ENCODE measurements around the gene ZNF573.

The ZNF573 gene

DNA sequence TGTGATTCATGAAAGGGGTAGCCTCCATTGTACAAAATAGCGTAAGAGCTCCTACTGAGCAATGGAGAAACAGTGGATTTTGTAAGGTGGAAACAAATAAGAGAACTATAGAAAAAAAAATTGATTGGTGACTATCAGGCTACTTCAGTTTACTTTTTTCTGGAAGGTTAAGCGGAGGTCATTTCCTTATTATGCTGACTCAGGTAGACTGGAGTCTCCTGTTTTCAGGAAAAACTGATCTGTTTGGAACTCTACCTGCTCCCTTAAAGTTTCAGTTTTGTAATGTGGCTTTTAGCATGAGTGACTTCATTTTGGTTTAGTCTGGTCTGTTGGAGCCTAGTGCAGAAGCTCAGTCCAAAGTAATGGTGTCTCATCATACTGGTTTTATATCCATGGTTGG, 63.2 kb downstream of the ZNF573 start:
- H4K91ac ChIP-seq (ENCODE audit: low read length) = no peak overlapping the region
- no peak overlapping the region for H3K18ac ChIP-seq (ENCODE audit: low read depth in 1 of 2, low read length in 2 of 2)
- 90% methylated on average over 2 of the region's 2 CpGs for WGBS
- no peak overlapping the region for H3K23ac ChIP-seq (ENCODE audit: low read length in 2 of 2)
- no peak overlapping the region for H3K27ac ChIP-seq (ENCODE audit: low read length, poor library complexity, severe bottlenecking)
- H4K8ac ChIP-seq (ENCODE audit: low read length) = no peak overlapping the region
- H2AK5ac ChIP-seq (ENCODE audit: low read length, severe bottlenecking) = no peak overlapping the region
- no peak overlapping the region for H3K9ac ChIP-seq (ENCODE audit: low read length)
- no peak overlapping the region for H2BK5ac ChIP-seq (ENCODE audit: low read depth, low read length, poor library complexity, severe bottlenecking)
- H3K79me1 ChIP-seq (replicated peaks; ENCODE audit: low read length, poor library complexity, severe bottlenecking) = peaks cover 19% of the 10 kb centered on the region
- H3K4me1 ChIP-seq (ENCODE audit: control insufficient read depth, insufficient read depth, low read depth, low read length) = no peaks in the 10 kb centered on the region
- H3K4me2 ChIP-seq (ENCODE audit: low read length, poor library complexity, severe bottlenecking) = no peak overlapping the region
- H2BK120ac ChIP-seq (ENCODE audit: low read depth, low read length) = no peak overlapping the region
- DNase-seq = no peak
- H3K4ac ChIP-seq (ENCODE audit: low read depth in 1 of 2, low read length in 2 of 2) = no peak overlapping the region
- H2BK12ac ChIP-seq (ENCODE audit: low read length in 2 of 2) = no peak overlapping the region
- peaks cover 45% of the 10 kb centered on the region for H3K9me3 ChIP-seq (ENCODE audit: control insufficient read depth, low read length)
- peaks cover 0 to 11% of the 10 kb centered on the region in 2 experiments for H3K36me3 ChIP-seq (ENCODE audit: control insufficient read depth in 1 of 2, insufficient read depth in 2 of 2, low read depth in 1 of 2, low read length in 2 of 2)
- no peak overlapping the region for H2BK15ac ChIP-seq (ENCODE audit: low read depth, poor library complexity, severe bottlenecking)
- no peaks in the 10 kb centered on the region for H3K27me3 ChIP-seq (ENCODE audit: control insufficient read depth in 1 of 2, insufficient read depth in 1 of 2, low read length in 2 of 2)
- H3K14ac ChIP-seq (ENCODE audit: low read length in 2 of 2) = no peak overlapping the region
- H3K4me3 ChIP-seq (ENCODE audit: insufficient read depth in 1 of 2, low read depth in 1 of 2, low read length in 2 of 2) = no peak overlapping the region
- no peak overlapping the region for H2AFZ ChIP-seq (ENCODE audit: low read depth, low read length)

DNA sequence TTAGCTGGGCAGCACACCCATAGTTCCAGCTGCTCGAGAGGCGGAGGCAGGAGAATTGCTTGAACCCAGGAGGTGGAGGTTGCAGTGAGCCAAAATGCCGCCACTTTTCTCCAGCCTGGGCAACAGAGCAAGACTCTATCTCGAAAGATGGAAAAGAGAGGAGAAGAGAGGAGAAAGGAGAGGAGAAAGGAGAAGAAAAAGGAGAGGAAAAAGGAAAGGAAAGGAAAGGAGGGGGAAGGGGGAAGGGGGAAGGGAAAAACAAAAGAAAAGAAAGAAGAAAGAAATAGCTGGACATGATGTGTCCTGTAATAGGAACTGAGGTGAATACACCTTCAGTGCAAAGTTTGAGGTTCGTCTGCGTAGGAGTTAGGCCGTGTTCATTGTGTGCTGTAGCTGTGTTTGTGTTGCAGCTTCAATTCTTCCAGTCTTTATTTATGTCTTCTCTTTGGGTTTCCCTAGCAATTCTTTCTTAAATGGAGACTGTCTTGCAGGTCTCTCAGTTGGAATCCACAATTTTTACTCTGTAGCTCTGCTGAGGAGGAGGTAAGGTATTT, 73.3 kb downstream of the ZNF573 start:
- no peak overlapping the region for H2BK5ac ChIP-seq (ENCODE audit: low read depth, low read length, poor library complexity, severe bottlenecking)
- no peak overlapping the region for H3K4ac ChIP-seq (ENCODE audit: low read depth in 1 of 2, low read length in 2 of 2)
- no peaks in the 10 kb centered on the region for H3K4me1 ChIP-seq (ENCODE audit: control insufficient read depth, insufficient read depth, low read depth, low read length)
- H2BK120ac ChIP-seq (ENCODE audit: low read depth, low read length) = no peak overlapping the region
- no peak overlapping the region for H2AK5ac ChIP-seq (ENCODE audit: low read length, severe bottlenecking)
- no peak overlapping the region for H2AFZ ChIP-seq (ENCODE audit: low read depth, low read length)
- no peak overlapping the region for H3K9ac ChIP-seq (ENCODE audit: low read length)
- H3K27me3 ChIP-seq (ENCODE audit: control insufficient read depth in 1 of 2, insufficient read depth in 1 of 2, low read length in 2 of 2) = no peaks in the 10 kb centered on the region
- peaks cover 2% of the 10 kb centered on the region for H3K79me1 ChIP-seq (replicated peaks; ENCODE audit: low read length, poor library complexity, severe bottlenecking)
- no peak overlapping the region for H3K23ac ChIP-seq (ENCODE audit: low read length in 2 of 2)
- no peak overlapping the region for H2BK12ac ChIP-seq (ENCODE audit: low read length in 2 of 2)
- H3K14ac ChIP-seq (ENCODE audit: low read length in 2 of 2) = no peak overlapping the region
- H3K27ac ChIP-seq (ENCODE audit: low read length, poor library complexity, severe bottlenecking) = no peak overlapping the region
- H3K4me2 ChIP-seq (ENCODE audit: low read length, poor library complexity, severe bottlenecking) = no peak overlapping the region
- H3K9me3 ChIP-seq (ENCODE audit: control insufficient read depth, low read length) = peaks cover 56% of the 10 kb centered on the region
- DNase-seq = no peak
- no peak overlapping the region for H2BK15ac ChIP-seq (ENCODE audit: low read depth, poor library complexity, severe bottlenecking)
- peaks cover 16 to 38% of the 10 kb centered on the region in 2 experiments for H3K36me3 ChIP-seq (ENCODE audit: control insufficient read depth in 1 of 2, insufficient read depth in 2 of 2, low read depth in 1 of 2, low read length in 2 of 2)
- 97% methylated on average over 7 of the region's 7 CpGs for WGBS
- no peak overlapping the region for H4K91ac ChIP-seq (ENCODE audit: low read length)
- no peak overlapping the region for H3K18ac ChIP-seq (ENCODE audit: low read depth in 1 of 2, low read length in 2 of 2)
- H4K8ac ChIP-seq (ENCODE audit: low read length) = no peak overlapping the region
- no peak overlapping the region for H3K4me3 ChIP-seq (ENCODE audit: insufficient read depth in 1 of 2, low read depth in 1 of 2, low read length in 2 of 2)

DNA sequence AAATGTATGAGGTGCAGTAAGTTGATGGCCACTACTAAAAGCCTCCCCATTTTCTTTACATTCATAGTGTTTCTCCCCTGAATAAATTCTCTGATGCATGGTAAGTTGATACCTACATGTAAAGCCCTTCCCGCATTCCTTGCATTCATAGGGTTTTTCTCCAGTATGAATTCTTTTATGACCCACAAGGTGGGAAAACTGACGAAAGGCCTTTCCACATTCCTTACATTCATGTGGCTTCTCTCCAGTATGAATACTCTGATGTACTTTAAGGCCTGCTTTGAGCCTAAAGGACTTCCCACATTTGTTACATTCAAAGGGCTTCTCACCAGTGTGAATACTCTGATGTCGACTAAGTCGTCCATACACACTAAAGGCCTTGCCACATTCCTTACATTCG, 80.3 kb downstream of the ZNF573 start:
- Histone ChIP-seq H3K27me3 (ENCODE audit: control insufficient read depth in 1 of 2, insufficient read depth in 1 of 2, low read length in 2 of 2) (no peaks in the 10 kb centered on the region), H3K9ac (ENCODE audit: low read length) (no peak overlapping the region), H2BK12ac (ENCODE audit: low read length in 2 of 2) (no peak overlapping the region), H2BK5ac (ENCODE audit: low read depth, low read length, poor library complexity, severe bottlenecking) (no peak overlapping the region), H3K4me3 (ENCODE audit: insufficient read depth in 1 of 2, low read depth in 1 of 2, low read length in 2 of 2) (peak overlapping the region in 1 of 2 experiments; percentile 6), H3K14ac (ENCODE audit: low read length in 2 of 2) (no peak overlapping the region), H3K36me3 (ENCODE audit: control insufficient read depth in 1 of 2, insufficient read depth in 2 of 2, low read depth in 1 of 2, low read length in 2 of 2) (peaks cover 16 to 26% of the 10 kb centered on the region in 2 experiments), H3K4me1 (ENCODE audit: control insufficient read depth, insufficient read depth, low read depth, low read length) (no peaks in the 10 kb centered on the region), H2AFZ (ENCODE audit: low read depth, low read length) (no peak overlapping the region), H4K91ac (ENCODE audit: low read length) (no peak overlapping the region), H3K4ac (ENCODE audit: low read depth in 1 of 2, low read length in 2 of 2) (no peak overlapping the region), H3K9me3 (ENCODE audit: control insufficient read depth, low read length) (peaks cover 57% of the 10 kb centered on the region), H3K4me2 (ENCODE audit: low read length, poor library complexity, severe bottlenecking) (no peak overlapping the region), H3K18ac (ENCODE audit: low read depth in 1 of 2, low read length in 2 of 2) (no peak overlapping the region), H2BK15ac (ENCODE audit: low read depth, poor library complexity, severe bottlenecking) (no peak overlapping the region), H4K8ac (ENCODE audit: low read length) (no peak overlapping the region), H2AK5ac (ENCODE audit: low read length, severe bottlenecking) (no peak overlapping the region), H2BK120ac (ENCODE audit: low read depth, low read length) (no peak overlapping the region), H3K27ac (ENCODE audit: low read length, poor library complexity, severe bottlenecking) (no peak overlapping the region), H3K23ac (ENCODE audit: low read length in 2 of 2) (no peak overlapping the region), H3K79me1 (replicated peaks; ENCODE audit: low read length, poor library complexity, severe bottlenecking) (no peaks in the 10 kb centered on the region)
- DNase-seq = no peak
- WGBS = 89% methylated on average over 5 of the region's 5 CpGs

DNA sequence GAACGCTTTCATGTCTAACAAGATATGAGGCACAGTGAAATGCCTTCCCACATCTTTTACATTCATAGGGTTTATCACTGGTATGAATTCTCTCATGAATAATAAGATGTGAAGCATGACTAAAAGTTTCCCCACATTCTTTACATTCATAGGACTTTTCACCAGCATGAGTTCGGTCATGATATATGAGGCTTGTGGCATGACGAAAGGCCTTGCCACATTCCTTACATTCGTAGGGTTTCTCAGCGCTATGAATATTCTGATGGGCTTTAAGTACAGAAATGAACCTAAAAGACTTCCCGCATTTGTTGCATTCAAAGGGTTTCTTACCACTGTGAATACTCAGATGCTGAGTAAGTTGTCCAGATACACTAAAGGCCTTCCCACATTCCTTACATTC, 81.2 kb downstream of the ZNF573 start:
- no peak overlapping the region for H4K91ac ChIP-seq (ENCODE audit: low read length)
- H3K36me3 ChIP-seq (ENCODE audit: control insufficient read depth in 1 of 2, insufficient read depth in 2 of 2, low read depth in 1 of 2, low read length in 2 of 2) = peaks cover 14 to 22% of the 10 kb centered on the region in 2 experiments
- H3K9me3 ChIP-seq (ENCODE audit: control insufficient read depth, low read length) = peaks cover 55% of the 10 kb centered on the region
- no peak overlapping the region for H3K9ac ChIP-seq (ENCODE audit: low read length)
- no peak overlapping the region for H2AK5ac ChIP-seq (ENCODE audit: low read length, severe bottlenecking)
- 92% methylated on average over 6 of the region's 6 CpGs for WGBS
- H3K27ac ChIP-seq (ENCODE audit: low read length, poor library complexity, severe bottlenecking) = no peak overlapping the region
- no peak for DNase-seq
- no peak overlapping the region for H2BK120ac ChIP-seq (ENCODE audit: low read depth, low read length)
- no peaks in the 10 kb centered on the region for H3K4me1 ChIP-seq (ENCODE audit: control insufficient read depth, insufficient read depth, low read depth, low read length)
- H3K27me3 ChIP-seq (ENCODE audit: control insufficient read depth in 1 of 2, insufficient read depth in 1 of 2, low read length in 2 of 2) = no peaks in the 10 kb centered on the region
- no peak overlapping the region for H3K14ac ChIP-seq (ENCODE audit: low read length in 2 of 2)
- no peak overlapping the region for H3K18ac ChIP-seq (ENCODE audit: low read depth in 1 of 2, low read length in 2 of 2)
- H3K79me1 ChIP-seq (replicated peaks; ENCODE audit: low read length, poor library complexity, severe bottlenecking) = no peaks in the 10 kb centered on the region
- no peak overlapping the region for H2AFZ ChIP-seq (ENCODE audit: low read depth, low read length)
- H3K4me3 ChIP-seq (ENCODE audit: insufficient read depth in 1 of 2, low read depth in 1 of 2, low read length in 2 of 2) = no peak overlapping the region
- no peak overlapping the region for H3K4me2 ChIP-seq (ENCODE audit: low read length, poor library complexity, severe bottlenecking)
- H3K4ac ChIP-seq (ENCODE audit: low read depth in 1 of 2, low read length in 2 of 2) = no peak overlapping the region
- H3K23ac ChIP-seq (ENCODE audit: low read length in 2 of 2) = no peak overlapping the region
- no peak overlapping the region for H4K8ac ChIP-seq (ENCODE audit: low read length)
- no peak overlapping the region for H2BK15ac ChIP-seq (ENCODE audit: low read depth, poor library complexity, severe bottlenecking)
- no peak overlapping the region for H2BK12ac ChIP-seq (ENCODE audit: low read length in 2 of 2)
- H2BK5ac ChIP-seq (ENCODE audit: low read depth, low read length, poor library complexity, severe bottlenecking) = no peak overlapping the region
